ENCODE results near the gene CCNE1. TPM values are rescaled to one million over a fixed set of nuclear protein-coding genes. Genes with fewer than 3 reads are reported as not detected.

The CCNE1 gene
- total RNA-seq, 4 donors from 2014 or later, result 2.9 to 7.3 (median 4.5) TPM

- in situ Hi-C loops (cut with MboI; ENCODE audit: low sequenced_read_pairs in 4 of 4), result no loop called here
- Histone ChIP-seq H3K4me1 (peaks cover 12 to 15% of the 10 kb centered on the region in 2 donors), H3K27ac (peak overlapping the region; percentile 76 to 92 (median 90)), H3K9me3 (no peaks in the 10 kb centered on the region), H3K27me3 (peaks cover 0 to 1% (median under 1%) of the 10 kb centered on the region in 3 donors), H3K4me3 (peak overlapping the region; percentile 67 to 88 (median 74)), H3K36me3 (no peaks in the 10 kb centered on the region)
- ATAC-seq (no peak), DNase-seq (no peak)
- intact Hi-C loops (cut with DNase I; ENCODE audit: low total_unique reads), result loop anchor here (1.0 kb wide), 3 partner anchors 29 to 97 kb away; partner anchors contain the start of genes CCNE1 and URI1
- TF ChIP-seq, protein P1, sequence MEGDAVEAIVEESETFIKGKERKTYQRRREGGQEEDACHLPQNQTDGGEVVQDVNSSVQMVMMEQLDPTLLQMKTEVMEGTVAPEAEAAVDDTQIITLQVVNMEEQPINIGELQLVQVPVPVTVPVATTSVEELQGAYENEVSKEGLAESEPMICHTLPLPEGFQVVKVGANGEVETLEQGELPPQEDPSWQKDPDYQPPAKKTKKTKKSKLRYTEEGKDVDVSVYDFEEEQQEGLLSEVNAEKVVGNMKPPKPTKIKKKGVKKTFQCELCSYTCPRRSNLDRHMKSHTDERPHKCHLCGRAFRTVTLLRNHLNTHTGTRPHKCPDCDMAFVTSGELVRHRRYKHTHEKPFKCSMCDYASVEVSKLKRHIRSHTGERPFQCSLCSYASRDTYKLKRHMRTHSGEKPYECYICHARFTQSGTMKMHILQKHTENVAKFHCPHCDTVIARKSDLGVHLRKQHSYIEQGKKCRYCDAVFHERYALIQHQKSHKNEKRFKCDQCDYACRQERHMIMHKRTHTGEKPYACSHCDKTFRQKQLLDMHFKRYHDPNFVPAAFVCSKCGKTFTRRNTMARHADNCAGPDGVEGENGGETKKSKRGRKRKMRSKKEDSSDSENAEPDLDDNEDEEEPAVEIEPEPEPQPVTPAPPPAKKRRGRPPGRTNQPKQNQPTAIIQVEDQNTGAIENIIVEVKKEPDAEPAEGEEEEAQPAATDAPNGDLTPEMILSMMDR (IDR thresholded peaks at IDR 0.05 in 4 of 5, conservative IDR thresholded peaks at IDR 0.05 in 1 of 5), result no peak
- no peak for TF ChIP-seq POLR2A (IDR thresholded peaks at IDR 0.05)
Measured at GRCh38 chr19:29845574-29846176, 33.9 kb downstream of the CCNE1 start.

- DNase-seq (no peak), ATAC-seq (no peak)
- peaks cover 7 to 8% of the 10 kb centered on the region in 2 donors for H3K4me1 ChIP-seq
- no peak overlapping the region for H3K4me3 ChIP-seq
- in situ Hi-C loops (cut with MboI; ENCODE audit: low sequenced_read_pairs in 4 of 4), result no loop called here
- no peaks in the 10 kb centered on the region for H3K9me3 ChIP-seq
- no peaks in the 10 kb centered on the region for H3K27me3 ChIP-seq
- intact Hi-C loops (cut with DNase I; ENCODE audit: low total_unique reads), result no loop called here
- TF ChIP-seq POLR2A (IDR thresholded peaks at IDR 0.05), result no peak
- TF ChIP-seq, protein P1 (IDR thresholded peaks at IDR 0.05 in 4 of 5, conservative IDR thresholded peaks at IDR 0.05 in 1 of 5), result no peak
- H3K36me3 ChIP-seq, result no peaks in the 10 kb centered on the region
- no peak overlapping the region for H3K27ac ChIP-seq
Measured at GRCh38 chr19:29849208-29849607, 37.4 kb downstream of the CCNE1 start.

- Histone ChIP-seq H3K36me3 (no peaks in the 10 kb centered on the region), H3K27ac (no peak overlapping the region), H3K4me3 (no peak overlapping the region), H3K27me3 (no peaks in the 10 kb centered on the region), H3K4me1 (peaks cover 5% of the 10 kb centered on the region in 2 donors), H3K9me3 (no peaks in the 10 kb centered on the region)
- intact Hi-C loops (cut with DNase I; ENCODE audit: low total_unique reads) (no loop called here), in situ Hi-C loops (cut with MboI; ENCODE audit: low sequenced_read_pairs in 4 of 4) (loop anchor here in 1 of 4 donors (25.0 kb wide), 1 partner anchor 88 kb away; no protein-coding TSS in a partner anchor)
- DNase-seq, result no peak
- TF ChIP-seq, protein P1 (IDR thresholded peaks at IDR 0.05 in 4 of 5, conservative IDR thresholded peaks at IDR 0.05 in 1 of 5), result no peak
- no peak for TF ChIP-seq POLR2A (IDR thresholded peaks at IDR 0.05)
- no peak for ATAC-seq
Measured at GRCh38 chr19:29850482-29850881, 38.7 kb downstream of the CCNE1 start.

DNA sequence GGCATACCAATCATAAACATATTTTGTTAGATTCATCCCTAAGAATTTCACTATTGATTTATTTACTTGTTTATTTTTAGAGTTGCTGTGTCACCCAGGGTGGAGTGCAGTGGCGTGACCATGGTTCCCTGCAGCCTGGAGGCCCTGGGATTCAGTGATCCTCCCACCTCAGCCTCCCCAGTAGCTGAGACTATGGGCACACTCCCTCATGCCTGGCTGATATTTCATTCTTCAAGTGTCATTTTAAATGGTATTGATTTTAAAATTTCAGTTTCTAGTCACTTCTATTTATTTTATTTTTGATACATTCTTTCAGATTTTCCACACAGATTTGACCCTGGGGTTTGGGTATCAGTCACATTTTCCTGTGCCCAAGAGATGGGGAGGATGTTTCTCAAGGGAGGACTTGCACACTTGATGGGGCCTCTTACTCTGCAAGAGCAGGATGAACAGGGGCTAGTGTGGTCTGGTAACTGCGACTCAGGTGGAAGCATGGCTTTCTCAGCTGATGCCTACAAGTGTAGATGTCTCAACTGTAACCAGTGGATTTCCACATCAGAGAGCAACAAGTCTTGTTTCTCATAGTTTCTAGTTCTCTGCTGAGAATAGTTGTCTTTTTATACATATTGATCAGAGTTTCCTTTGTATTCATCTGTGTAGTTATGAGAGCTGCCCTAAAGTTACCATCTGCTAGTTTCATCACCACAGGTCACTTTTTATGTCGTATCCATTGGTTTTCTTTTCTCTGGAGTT, 40.2 kb downstream of the CCNE1 start:
- Histone ChIP-seq H3K4me3 (no peak overlapping the region), H3K4me1 (no peaks in the 10 kb centered on the region), H3K36me3 (no peaks in the 10 kb centered on the region), H3K27me3 (no peaks in the 10 kb centered on the region), H3K9me3 (no peaks in the 10 kb centered on the region), H3K27ac (no peak overlapping the region)
- DNase-seq, result no peak
- intact Hi-C loops (cut with DNase I; ENCODE audit: low total_unique reads) (no loop called here), in situ Hi-C loops (cut with MboI; ENCODE audit: low sequenced_read_pairs in 4 of 4) (loop anchor here in 1 of 4 donors (25.0 kb wide), 1 partner anchor 90 kb away; no protein-coding TSS in a partner anchor)
- ATAC-seq, result no peak
- no peak for TF ChIP-seq POLR2A (IDR thresholded peaks at IDR 0.05)
- TF ChIP-seq, protein P1 (IDR thresholded peaks at IDR 0.05 in 4 of 5, conservative IDR thresholded peaks at IDR 0.05 in 1 of 5), result no peak
